Hepatocyte (in vitro differentiated cells): ENCODE data around the gene RBM27. TPM values are rescaled to one million over a fixed set of nuclear protein-coding genes. Genes with fewer than 3 reads are reported as not detected.
"Not testable (repeated sequence)": the region's sequence is repeated elsewhere in the genome, so short reads cannot be mapped to it uniquely, and the experiment has no call there.

Experiments
- DNase-seq: peaks from one replicate; pipeline ENCODE4 v3.0.0-alpha.2; 2016; ENCODE audit warnings: low spot score
- H2AFZ ChIP-seq: fragments of 200-600 bp; sonication (generic); 2 replicates; pipeline ENCODE4 v1.6.0; 2016; ENCODE audit warnings: antibody characterized with exemption, mild to moderate bottlenecking
- H3K27ac ChIP-seq: fragments of 200-600 bp; sonication (generic); 2 replicates; pipeline ENCODE4 v1.5.1; 2016; ENCODE audit warnings: mild to moderate bottlenecking
- H3K27me3 ChIP-seq: fragments of 200-600 bp; sonication (generic); 2 replicates; pipeline ENCODE4 v1.6.1; 2016
- H3K36me3 ChIP-seq: fragments of 200-600 bp; sonication (generic); replicated peaks from 2 replicates; pipeline ENCODE4 v1.5.1; 2016; ENCODE audit warnings: low read depth; ENCODE audit not compliant: insufficient read depth
- H3K4me1 ChIP-seq: fragments of 200-600 bp; sonication (generic); 2 replicates; pipeline ENCODE4 v1.5.1; 2016; ENCODE audit warnings: mild to moderate bottlenecking, moderate library complexity; ENCODE audit not compliant: insufficient read depth
- H3K4me2 ChIP-seq: fragments of 200-600 bp; sonication (generic); 2 replicates; pipeline ENCODE4 v1.6.0; 2016
- H3K4me3 ChIP-seq: fragments of 200-600 bp; sonication (generic); 2 replicates; pipeline ENCODE4 v1.5.1; 2016; ENCODE audit warnings: mild to moderate bottlenecking
- H3K79me2 ChIP-seq: fragments of 200-600 bp; sonication (generic); 2 replicates; pipeline ENCODE4 v1.6.0; 2017; ENCODE audit warnings: mild to moderate bottlenecking
- H3K9me2 ChIP-seq: fragments of 200-600 bp; sonication (generic); replicated peaks from 2 replicates; pipeline ENCODE4 v1.6.0; 2017; ENCODE audit warnings: mild to moderate bottlenecking; ENCODE audit not compliant: insufficient read depth
- H3K9me3 ChIP-seq: fragments of 200-600 bp; sonication (generic); 2 replicates; pipeline ENCODE4 v1.5.1; 2016; ENCODE audit warnings: low read depth, mild to moderate bottlenecking
- H4K20me1 ChIP-seq: fragments of 200-600 bp; sonication (generic); 2 replicates; pipeline ENCODE4 v1.6.0; 2016; ENCODE audit warnings: mild to moderate bottlenecking; ENCODE audit not compliant: insufficient read depth, poor library complexity, severe bottlenecking
- EZH2 ChIP-seq: fragments of 200-600 bp; sonication (generic); IDR thresholded peaks from 2 replicates; pipeline ENCODE4 v1.6.1; 2016; ENCODE audit warnings: antibody characterized with exemption, mild to moderate bottlenecking, borderline replicate concordance
- EZH2phosphoT487 ChIP-seq: fragments of 200-600 bp; sonication (generic); IDR thresholded peaks from one replicate; pipeline ENCODE4 v1.6.1; 2018; ENCODE audit warnings: antibody characterized with exemption, mild to moderate bottlenecking, low read depth, moderate library complexity; ENCODE audit not compliant: unreplicated experiment, severe bottlenecking
- WGBS: methylation state at CpG from one replicate; pipeline ENCODE4 v1.1.6; 2016; ENCODE audit warnings: low lambda C conversion rate; ENCODE audit errors: missing lambda C conversion rate; 5-methylcytosine and 5-hydroxymethylcytosine counted together
- polyA plus RNA-seq: library from polyadenylated mRNA; unstranded; fragments of >200 nt; fragmentation: Nextera tagmentation; extraction: Ambion mirVana; gene quantifications from 2 replicates; pipeline ENCODE4 v1.2.1, GENCODE V29; 2016
- total RNA-seq: library from RNA; depleted of rRNA; stranded (reverse); fragments of >200 nt; gene quantifications from 2 replicates; pipeline ENCODE4 v1.2.3, GENCODE V29; 2014
- TF ChIP-seq, protein P1 (sequence below): fragments of 200-600 bp; sonication (generic); IDR thresholded peaks from 2 replicates; pipeline ENCODE4 v1.5.1; 2016; ENCODE audit warnings: antibody characterized with exemption, mild to moderate bottlenecking; ENCODE audit not compliant: poor library complexity

RBM27 gene
- total and polyA plus RNA-seq, 2 experiments from 2014 or later = 3.0 to 28.8 TPM

DNA sequence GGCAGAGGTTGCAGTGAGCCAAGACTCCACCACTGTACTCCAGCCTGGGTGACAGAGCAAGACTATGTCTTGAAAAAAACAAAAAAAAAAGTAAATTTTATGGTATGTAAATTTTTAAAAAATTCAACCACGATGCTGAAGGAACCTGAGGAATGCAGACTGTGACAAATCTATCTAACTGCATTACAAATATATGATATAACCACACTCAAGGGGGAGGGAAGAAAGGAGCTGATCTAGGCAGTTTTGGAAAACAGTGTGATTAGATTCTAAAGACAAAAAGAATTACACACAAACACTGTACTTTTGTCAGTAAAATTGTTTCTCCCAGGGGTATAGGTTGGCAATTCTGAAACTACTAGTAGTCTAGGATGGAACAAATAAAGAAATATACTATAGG lies 37.9 kb upstream of the RBM27 start:
- no peaks in the 10 kb centered on the region for H3K4me1 ChIP-seq
- no peaks in the 10 kb centered on the region for H3K9me2 ChIP-seq
- H2AFZ ChIP-seq = no peak overlapping the region
- 89% methylated on average over 1 of the region's 1 CpG for WGBS
- no peaks in the 10 kb centered on the region for H3K27me3 ChIP-seq
- H3K27ac ChIP-seq = no peak overlapping the region
- no peaks in the 10 kb centered on the region for H3K9me3 ChIP-seq
- DNase-seq = no peak
- TF ChIP-seq EZH2phosphoT487 (no peak), EZH2 (no peak)
- TF ChIP-seq, protein P1, sequence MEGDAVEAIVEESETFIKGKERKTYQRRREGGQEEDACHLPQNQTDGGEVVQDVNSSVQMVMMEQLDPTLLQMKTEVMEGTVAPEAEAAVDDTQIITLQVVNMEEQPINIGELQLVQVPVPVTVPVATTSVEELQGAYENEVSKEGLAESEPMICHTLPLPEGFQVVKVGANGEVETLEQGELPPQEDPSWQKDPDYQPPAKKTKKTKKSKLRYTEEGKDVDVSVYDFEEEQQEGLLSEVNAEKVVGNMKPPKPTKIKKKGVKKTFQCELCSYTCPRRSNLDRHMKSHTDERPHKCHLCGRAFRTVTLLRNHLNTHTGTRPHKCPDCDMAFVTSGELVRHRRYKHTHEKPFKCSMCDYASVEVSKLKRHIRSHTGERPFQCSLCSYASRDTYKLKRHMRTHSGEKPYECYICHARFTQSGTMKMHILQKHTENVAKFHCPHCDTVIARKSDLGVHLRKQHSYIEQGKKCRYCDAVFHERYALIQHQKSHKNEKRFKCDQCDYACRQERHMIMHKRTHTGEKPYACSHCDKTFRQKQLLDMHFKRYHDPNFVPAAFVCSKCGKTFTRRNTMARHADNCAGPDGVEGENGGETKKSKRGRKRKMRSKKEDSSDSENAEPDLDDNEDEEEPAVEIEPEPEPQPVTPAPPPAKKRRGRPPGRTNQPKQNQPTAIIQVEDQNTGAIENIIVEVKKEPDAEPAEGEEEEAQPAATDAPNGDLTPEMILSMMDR = no peak
- H3K79me2 ChIP-seq = peaks cover 2% of the 10 kb centered on the region
- no peak overlapping the region for H3K4me2 ChIP-seq
- no peaks in the 10 kb centered on the region for H4K20me1 ChIP-seq
- H3K36me3 ChIP-seq = no peaks in the 10 kb centered on the region
- no peak overlapping the region for H3K4me3 ChIP-seq

DNA sequence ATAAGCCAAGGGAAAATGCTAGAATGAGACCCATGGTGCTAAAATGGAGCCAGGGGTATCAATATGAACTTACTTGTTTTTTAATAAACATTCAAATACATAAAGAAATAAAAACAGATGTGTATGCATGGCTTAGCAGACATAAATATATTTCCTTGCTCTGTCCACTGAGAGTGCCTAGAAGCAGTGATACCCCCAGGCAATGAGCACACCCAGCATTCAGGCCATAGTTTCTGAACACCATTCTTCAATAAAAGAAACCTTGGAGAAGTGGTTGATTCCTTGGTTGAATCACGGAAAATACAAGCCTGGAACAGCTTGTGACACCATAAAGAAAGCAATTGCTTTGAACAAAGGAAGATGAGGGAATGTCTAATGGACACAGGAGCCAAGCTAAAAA lies 37.5 kb upstream of the RBM27 start:
- Histone ChIP-seq H3K9me2 (no peaks in the 10 kb centered on the region), H3K36me3 (no peaks in the 10 kb centered on the region), H2AFZ (no peak overlapping the region), H3K4me3 (no peak overlapping the region), H3K79me2 (peaks cover 2% of the 10 kb centered on the region), H3K27ac (no peak overlapping the region), H3K27me3 (no peaks in the 10 kb centered on the region), H4K20me1 (no peaks in the 10 kb centered on the region), H3K4me2 (no peak overlapping the region), H3K9me3 (no peaks in the 10 kb centered on the region), H3K4me1 (no peaks in the 10 kb centered on the region)
- no peak for DNase-seq
- TF ChIP-seq EZH2phosphoT487 (no peak), EZH2 (no peak)
- TF ChIP-seq, protein P1 = no peak
- 100% methylated on average over 1 of the region's 1 CpG for WGBS

DNA sequence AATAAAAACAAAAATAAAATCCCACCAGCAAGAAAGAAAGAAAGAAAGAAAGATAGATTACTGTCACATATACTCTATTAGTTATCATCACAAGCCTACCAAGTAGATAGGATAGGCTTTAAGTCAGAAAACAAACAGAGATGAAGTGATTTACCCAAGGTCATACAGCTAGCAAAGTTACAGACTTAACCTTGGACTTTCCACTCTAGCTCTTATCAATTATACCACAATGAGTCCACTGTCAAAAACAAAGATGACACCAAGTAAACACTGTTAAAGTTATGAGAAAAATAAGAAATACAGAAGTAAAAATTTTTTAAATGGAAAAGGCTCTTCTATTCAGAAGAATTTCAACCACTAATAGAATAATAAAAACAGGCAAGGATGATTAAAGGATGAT lies 34.3 kb upstream of the RBM27 start:
- no peaks in the 10 kb centered on the region for H3K36me3 ChIP-seq
- DNase-seq = no peak
- H3K27ac ChIP-seq = no peak overlapping the region
- no peaks in the 10 kb centered on the region for H3K4me1 ChIP-seq
- H2AFZ ChIP-seq = no peak overlapping the region
- no peaks in the 10 kb centered on the region for H3K9me3 ChIP-seq
- H3K4me2 ChIP-seq = no peak overlapping the region
- H3K27me3 ChIP-seq = no peaks in the 10 kb centered on the region
- no peak overlapping the region for H3K4me3 ChIP-seq
- TF ChIP-seq, protein P1 = no peak
- TF ChIP-seq EZH2phosphoT487 (no peak), EZH2 (no peak)
- no peaks in the 10 kb centered on the region for H4K20me1 ChIP-seq
- peaks cover 5% of the 10 kb centered on the region for H3K79me2 ChIP-seq
- no peaks in the 10 kb centered on the region for H3K9me2 ChIP-seq

DNA sequence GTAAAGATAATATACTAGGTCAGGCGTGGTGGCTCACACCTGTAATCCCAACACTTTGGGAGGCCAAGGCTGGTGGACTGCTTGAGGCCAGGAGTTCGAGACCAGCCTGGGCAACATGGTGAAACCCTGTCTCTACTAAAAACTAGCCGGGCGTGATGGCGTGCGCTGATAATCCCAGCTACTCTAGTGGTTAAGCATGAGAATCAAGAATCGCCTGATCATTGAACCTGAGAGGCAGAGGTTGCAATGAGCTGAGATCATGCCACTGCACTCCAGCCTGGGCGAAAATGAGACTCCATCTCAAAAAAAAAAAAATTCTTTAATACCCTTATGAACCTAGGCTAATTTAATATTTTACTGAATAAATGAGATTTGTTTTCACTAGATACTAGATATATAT lies 30.4 kb upstream of the RBM27 start:
- not testable (repeated sequence) for H3K4me2 ChIP-seq, H3K36me3 ChIP-seq, H3K79me2 ChIP-seq, H3K4me3 ChIP-seq, H4K20me1 ChIP-seq, H3K4me1 ChIP-seq, H3K9me2 ChIP-seq, H2AFZ ChIP-seq, DNase-seq, H3K9me3 ChIP-seq, H3K27ac ChIP-seq, H3K27me3 ChIP-seq
- WGBS = 98% methylated on average over 8 of the region's 8 CpGs
